ENCODE measurements around the gene MAG.

MAG gene

GRCh38 chr19:35290381-35291127 is 1.4 kb upstream of the MAG start:
- ChIA-PET POLR2A (interaction anchor here (0.5 to 4.7 kb wide), 7 partner anchors 9 to 262 kb away, joined by 3 to 17 read pairs (median 6); partner anchors contain the start of gene USF2), CTCF (interaction anchor here (1.0 to 1.1 kb wide), 4 partner anchors 14 to 404 kb away, joined by 3 to 5 read pairs (median 4); no protein-coding TSS in a partner anchor)
- H3K4me1 ChIP-seq (ENCODE audit: control insufficient read depth, insufficient read depth, low read length) = peaks cover 8% of the 10 kb centered on the region

DNA sequence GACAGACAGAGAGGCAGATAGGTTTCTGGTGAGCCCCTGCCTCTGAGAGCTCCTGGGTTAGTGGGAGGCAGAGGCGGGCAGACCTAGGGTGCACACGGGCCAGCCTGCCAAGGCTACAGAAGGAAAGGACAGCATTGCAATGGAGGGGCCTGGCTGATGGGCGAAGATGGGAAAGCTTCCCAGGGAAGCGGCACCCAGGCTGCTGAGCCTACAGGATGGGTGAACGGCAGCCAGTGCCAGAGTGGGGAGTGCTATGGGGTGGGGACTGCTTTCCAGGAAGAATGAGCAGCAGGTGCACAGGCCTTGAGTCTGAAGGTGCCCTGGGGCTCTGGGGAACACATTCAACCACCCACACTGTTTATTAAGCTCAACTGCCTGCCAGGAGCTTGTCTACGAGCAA is 702 bp upstream of the MAG start:
- TF ChIP-seq KLF1 (tag by site-specific recombination; IDR thresholded peaks at IDR 0.05) (no peak), FEZF1 (tag by site-specific recombination; IDR thresholded peaks at IDR 0.05) (no peak), ZFHX2 (tag by site-specific recombination; conservative IDR thresholded peaks at IDR 0.05) (peak; percentile 83), EGR2 (tag by site-specific recombination; IDR thresholded peaks at IDR 0.05; ENCODE audit: low read depth) (peak; percentile 74), ZNF560 (tag by site-specific recombination; IDR thresholded peaks at IDR 0.05; ENCODE audit: borderline replicate concordance) (no peak)
- H3K27ac ChIP-seq (ENCODE audit: extremely low read depth, low read depth, low read length) = no peak overlapping the region
- POLR2A ChIA-PET = interaction anchor here (0.6 to 1.3 kb wide), 3 partner anchors 10 to 96 kb away, joined by 3 to 10 read pairs (median 7); no protein-coding TSS in a partner anchor
- CTCF ChIA-PET = interaction anchor here (1.1 kb wide), 1 partner anchor 16 kb away, joined by 4 read pairs; no protein-coding TSS in a partner anchor
- no peak overlapping the region for H3K4me3 ChIP-seq (ENCODE audit: low read depth, low read length)
- H3K9me3 ChIP-seq (ENCODE audit: control insufficient read depth, insufficient read depth, low read depth, low read length) = no peaks in the 10 kb centered on the region
- no peaks in the 10 kb centered on the region for H3K36me3 ChIP-seq (ENCODE audit: control insufficient read depth in 2 of 2, insufficient read depth in 1 of 2, low read length in 2 of 2)
- peaks cover 8% of the 10 kb centered on the region for H3K4me1 ChIP-seq (ENCODE audit: control insufficient read depth, insufficient read depth, low read length)

More at GRCh38 chr19:35290381-35291127, 1.4 kb upstream of the MAG start:
- H3K36me3 ChIP-seq (ENCODE audit: control insufficient read depth in 2 of 2, insufficient read depth in 1 of 2, low read length in 2 of 2) = no peaks in the 10 kb centered on the region
- H3K27ac ChIP-seq (ENCODE audit: extremely low read depth, low read depth, low read length) = no peak overlapping the region
- TF ChIP-seq ZNF558 (tag by site-specific recombination; IDR thresholded peaks at IDR 0.05) (no peak), ZNF600 (tag by site-specific recombination; IDR thresholded peaks at IDR 0.05) (peak; percentile 84), GLIS1 (tag by site-specific recombination; IDR thresholded peaks at IDR 0.05) (peak; percentile 21; the same call in 1 of the 2 replicates), KLF1 (tag by site-specific recombination; IDR thresholded peaks at IDR 0.05) (peak; percentile 45), SCRT2 (tag by site-specific recombination; IDR thresholded peaks at IDR 0.05) (peak; percentile 62; the same call in 1 of the 2 replicates), ZNF585B (tag by site-specific recombination; IDR thresholded peaks at IDR 0.05) (no peak), ZNF341 (tag by site-specific recombination; IDR thresholded peaks at IDR 0.05; ENCODE audit: low read depth) (peak; percentile 79; the same call in 1 of the 2 replicates), ZNF18 (tag by site-specific recombination; IDR thresholded peaks at IDR 0.05) (peak; percentile 95)
- TF ChIP-seq, protein P1, sequence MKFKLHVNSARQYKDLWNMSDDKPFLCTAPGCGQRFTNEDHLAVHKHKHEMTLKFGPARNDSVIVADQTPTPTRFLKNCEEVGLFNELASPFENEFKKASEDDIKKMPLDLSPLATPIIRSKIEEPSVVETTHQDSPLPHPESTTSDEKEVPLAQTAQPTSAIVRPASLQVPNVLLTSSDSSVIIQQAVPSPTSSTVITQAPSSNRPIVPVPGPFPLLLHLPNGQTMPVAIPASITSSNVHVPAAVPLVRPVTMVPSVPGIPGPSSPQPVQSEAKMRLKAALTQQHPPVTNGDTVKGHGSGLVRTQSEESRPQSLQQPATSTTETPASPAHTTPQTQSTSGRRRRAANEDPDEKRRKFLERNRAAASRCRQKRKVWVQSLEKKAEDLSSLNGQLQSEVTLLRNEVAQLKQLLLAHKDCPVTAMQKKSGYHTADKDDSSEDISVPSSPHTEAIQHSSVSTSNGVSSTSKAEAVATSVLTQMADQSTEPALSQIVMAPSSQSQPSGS (tag by site-specific recombination; IDR thresholded peaks at IDR 0.05; ENCODE audit: low read depth) = no peak
- TF ChIP-seq, protein P2, sequence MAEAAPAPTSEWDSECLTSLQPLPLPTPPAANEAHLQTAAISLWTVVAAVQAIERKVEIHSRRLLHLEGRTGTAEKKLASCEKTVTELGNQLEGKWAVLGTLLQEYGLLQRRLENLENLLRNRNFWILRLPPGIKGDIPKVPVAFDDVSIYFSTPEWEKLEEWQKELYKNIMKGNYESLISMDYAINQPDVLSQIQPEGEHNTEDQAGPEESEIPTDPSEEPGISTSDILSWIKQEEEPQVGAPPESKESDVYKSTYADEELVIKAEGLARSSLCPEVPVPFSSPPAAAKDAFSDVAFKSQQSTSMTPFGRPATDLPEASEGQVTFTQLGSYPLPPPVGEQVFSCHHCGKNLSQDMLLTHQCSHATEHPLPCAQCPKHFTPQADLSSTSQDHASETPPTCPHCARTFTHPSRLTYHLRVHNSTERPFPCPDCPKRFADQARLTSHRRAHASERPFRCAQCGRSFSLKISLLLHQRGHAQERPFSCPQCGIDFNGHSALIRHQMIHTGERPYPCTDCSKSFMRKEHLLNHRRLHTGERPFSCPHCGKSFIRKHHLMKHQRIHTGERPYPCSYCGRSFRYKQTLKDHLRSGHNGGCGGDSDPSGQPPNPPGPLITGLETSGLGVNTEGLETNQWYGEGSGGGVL (tag by site-specific recombination; IDR thresholded peaks at IDR 0.05) = peak; percentile 63
- no peaks in the 10 kb centered on the region for H3K9me3 ChIP-seq (ENCODE audit: control insufficient read depth, insufficient read depth, low read depth, low read length)
- no peak overlapping the region for H3K4me3 ChIP-seq (ENCODE audit: low read depth, low read length)
